NCI-H526 treated with DMSO at 0.1 percent for 48 hours (cell line): ENCODE data around the gene POTEF.
"Not testable (repeated sequence)": the region's sequence is repeated elsewhere in the genome, so short reads cannot be mapped to it uniquely, and the experiment has no call there.

Source experiments
- DNase-seq: peaks from one replicate; lab custom pipeline; 2025; lab: John Stamatoyannopoulos, UW

The POTEF gene

DNA sequence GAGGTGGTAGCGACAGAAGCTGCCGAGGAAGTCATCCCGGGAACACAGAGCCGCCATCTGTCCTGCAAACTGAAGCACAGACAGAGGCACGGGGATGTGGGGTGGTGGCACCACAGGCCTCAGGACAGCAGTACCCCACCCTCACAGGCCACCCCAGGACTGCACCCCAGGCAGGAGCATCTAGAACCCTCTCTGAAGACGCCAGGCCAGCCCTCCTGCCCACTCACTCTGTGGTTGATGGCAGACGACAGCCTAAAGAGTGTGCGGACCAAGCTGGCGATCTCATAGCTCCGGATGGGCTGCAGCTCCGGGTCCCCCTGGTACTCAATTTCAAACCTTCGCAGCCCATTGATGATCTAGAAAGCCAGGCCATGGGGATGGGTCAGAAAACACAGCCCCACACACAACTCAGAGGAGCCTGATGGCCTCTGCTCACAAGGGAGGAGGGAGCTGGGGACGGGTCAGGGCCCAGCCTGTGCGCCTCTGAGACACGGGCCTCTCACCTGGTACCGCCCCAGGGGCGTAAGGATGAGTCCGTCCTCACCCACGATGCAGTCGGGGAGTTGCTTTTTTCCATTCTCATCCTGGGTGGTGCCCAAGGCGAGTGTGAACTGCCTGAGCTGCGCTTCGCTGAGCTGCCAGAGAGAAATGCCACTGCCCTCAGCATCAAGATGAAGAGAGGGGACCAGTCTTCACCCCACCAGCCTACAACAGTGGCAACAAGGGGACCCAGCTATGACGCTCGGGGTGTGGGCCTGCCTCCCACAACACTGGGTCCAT lies 24.0 kb upstream of the POTEF start:
- DNase-seq, result no peak

DNA sequence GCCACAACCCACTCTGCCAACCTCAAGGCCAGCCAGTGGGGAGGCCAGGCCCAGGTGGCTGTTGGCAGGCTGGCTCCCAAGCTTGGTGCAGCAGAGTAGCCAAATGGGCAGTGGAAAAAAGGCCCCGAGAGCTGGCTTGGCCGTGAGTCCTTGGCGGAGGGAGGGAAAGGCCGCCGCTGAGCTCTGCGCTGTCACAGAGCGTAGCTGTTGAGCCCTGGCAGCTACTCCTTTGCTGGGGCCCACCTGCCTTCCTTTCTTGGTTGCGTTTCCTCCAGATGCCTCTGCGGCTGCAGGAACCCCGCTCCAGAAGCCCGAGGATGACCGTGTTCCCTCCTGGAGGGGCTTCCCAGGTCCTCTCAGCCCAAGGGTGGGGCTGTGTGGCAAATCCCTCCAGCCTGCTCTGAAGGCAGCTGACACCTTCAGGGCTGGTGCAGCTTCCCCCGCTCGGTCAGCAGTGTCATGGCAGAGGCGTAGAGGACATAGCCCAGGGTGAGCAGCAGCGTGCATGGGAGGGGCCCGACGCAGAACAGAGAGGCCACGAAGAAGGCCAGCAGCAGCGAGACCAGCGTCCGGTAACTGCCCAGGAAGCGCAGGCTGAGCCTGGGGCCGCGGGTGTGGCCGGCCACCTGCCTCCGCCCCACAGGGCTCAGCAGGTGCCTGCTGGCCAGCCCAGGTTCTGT lies 23.3 kb upstream of the POTEF start:
- not testable (repeated sequence) for DNase-seq

DNA sequence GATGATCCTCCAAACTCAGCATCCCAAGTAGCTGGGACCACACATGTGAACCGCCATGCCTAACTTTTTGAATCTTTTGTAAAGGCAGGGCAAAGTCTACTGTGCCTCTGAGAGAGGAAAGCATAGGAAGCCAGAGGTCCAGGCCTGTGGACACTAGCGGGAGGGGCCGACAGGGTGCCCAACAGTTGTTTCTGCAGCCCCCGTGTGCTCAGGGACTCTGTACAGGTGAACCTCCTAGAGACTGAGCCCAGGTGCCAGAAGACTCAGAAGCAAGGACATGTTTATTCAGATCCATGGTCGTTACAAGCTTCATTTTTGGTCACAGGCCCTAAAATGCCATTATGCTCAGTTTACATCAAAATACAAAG lies 22.1 kb upstream of the POTEF start:
- not testable (repeated sequence) for DNase-seq

DNA sequence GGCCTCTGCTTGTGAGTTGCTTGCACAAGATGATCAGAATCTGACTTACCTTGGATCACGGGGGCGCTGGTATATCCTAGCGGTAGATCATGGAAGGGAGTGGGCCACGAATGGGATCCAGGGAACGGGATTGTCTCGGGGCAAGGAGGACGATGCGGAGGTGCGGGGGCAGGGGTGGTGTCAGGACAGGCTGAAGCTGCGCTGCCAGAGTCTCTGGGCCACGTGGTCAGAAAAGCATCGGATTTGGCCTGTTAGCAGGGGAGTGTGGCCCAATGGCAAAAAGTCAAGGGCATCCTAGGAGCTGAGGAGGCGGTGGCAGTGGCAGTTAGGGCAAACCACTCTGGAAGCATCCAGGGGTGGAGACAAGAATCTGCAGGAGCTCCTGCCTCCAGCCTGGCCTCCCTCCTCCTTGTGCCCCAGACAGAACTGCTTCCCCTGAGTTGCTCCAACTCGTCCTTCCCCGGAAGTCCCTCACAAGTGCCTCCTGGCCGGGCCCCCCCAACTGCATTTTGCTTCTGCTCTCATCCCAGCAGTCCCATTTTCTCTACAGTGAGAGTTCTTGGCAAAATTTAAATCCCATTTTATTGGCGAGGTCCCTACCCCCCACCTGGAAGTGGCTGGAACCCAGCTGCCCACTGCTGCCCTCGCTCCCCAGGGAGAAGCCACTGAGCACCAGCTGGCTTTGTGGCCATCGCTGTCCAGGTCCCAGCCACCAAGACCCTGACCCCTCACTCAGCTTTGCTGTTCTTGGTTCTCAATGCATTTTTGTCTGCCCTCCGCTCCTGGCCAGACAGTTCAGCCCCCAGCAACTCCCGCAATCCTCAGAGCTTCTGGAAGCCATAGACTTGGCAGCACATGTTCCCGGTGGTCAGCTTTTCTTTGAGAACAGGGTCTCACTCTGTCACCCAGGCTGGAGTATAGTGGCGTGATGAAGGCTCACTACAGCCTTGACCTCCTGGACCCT lies 21.4 kb upstream of the POTEF start:
- DNase-seq, result no peak

DNA sequence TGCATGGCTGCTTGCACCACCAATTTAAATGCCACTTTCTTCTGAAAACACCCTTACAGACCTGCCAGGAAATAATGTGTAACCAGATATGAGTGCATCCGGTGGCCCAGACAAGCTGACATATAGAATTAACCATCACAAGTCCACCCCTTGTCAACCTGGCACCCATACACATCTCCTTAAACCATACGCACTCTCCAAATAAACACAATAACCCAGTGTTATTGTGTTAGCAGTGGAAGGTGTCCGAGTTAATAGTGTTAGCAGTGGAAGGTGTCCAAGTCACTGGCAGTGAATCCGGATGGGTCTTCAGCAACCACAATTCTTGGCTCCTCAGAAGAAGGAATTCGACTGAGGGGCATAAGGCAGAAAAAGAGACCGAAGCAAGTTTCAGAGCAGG lies 19.5 kb upstream of the POTEF start:
- DNase-seq, result not testable (repeated sequence)

DNA sequence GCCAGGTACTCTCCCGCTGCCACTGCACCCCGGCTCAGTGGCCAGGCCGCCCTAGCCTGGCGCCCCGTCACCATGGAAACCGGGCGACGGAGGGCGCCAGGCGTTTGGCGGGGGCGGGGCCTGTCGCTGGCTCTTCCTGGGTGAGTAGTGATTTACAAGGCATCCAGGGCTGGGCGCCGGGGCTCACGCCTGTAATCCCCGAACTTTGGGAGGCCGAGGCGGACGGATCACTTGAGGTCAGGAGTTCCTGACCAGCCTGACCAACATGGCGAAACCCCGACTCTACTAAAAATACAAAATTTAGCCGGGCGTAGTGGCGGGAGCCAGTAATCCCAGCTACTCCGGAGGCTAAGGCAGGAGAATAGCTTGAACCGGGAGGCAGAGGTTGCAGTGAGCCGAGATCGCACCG lies 16.0 kb upstream of the POTEF start, which contains the start of gene CCDC74B:
Gene CCDC74B, minus strand, starts transcription at position 107 of the 409 bp plus-strand sequence. CDS start 116 bp downstream, outside the sequence.
- peak; percentile 18 for DNase-seq

DNA sequence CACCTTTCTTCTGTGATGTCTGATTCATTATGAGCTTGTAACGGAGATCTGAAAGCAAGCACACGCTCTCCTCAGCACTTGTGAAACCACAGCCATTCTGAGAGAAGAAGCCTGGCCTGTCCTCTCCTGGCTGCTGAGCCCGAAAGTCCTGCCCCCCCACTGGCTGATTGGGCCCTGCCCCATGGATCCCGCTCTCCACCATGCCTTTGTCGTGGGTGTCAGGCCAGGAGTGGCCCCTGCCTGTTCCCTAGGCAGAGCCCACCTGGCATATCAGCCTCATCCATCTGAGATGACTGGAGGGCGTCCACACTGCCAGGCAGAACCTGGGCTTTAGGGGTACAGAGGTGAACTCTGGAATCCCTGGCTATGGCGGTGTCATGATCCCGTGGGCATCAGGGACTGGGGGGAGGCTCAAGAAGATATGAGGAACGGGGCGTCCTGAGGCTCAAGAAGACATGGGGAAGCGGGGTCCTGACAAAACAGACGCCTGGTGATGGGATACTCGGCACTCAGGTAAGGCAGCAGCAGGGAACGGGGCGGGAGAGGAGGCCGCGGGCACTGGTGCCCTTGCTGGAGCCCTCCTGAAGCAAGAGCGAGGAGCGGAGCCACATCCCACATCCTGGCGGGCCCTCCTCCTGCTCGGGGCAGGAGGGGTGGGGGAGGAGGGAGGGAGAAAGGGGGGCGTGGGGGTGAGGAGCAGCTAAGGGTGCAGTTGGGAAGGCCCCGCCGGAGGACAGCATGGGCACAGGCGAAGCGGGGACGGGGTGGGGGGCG lies 14.4 kb upstream of the POTEF start:
- DNase-seq, result not testable (repeated sequence)

DNA sequence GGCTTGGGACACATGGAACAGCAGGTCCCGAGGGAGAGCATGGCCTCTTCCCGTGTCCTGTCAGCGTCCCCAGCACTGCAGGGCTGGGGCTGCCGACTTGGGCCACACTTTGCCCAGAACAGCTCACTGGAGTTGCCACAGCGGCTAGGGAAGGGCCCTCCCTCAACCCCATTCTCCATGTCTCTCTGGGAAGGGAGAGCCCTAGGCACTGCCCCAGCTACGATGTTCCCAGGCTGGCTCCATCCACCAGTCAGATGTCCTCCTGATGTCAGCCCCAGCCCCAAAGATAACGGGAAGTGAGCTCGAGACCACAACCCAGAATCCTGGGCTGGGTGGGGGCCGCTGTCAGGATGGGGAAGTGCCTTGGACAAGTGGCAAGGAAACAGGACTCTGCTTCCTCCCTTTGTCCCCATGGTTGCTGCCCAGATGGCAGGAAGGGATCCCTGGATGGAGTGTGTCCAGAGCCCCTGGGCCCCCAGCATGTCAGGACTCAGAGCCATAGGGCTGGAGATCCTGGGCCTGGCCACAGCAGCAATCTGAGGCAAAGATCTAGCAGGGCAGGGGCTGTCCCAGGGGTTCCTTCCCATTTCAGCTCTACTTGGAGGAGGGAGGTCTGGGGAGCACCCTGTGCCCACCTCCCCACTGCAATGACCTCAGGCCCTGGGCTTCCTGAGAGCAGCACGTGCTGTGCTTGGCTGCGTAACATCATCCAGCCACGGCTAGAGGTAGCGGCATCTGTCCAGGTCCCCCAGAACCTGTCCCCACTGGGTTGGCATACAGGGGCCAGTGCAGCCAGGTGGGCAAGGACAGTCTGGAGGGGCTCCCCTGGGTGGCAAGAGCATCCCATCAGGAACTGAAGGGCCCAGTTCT lies 13.6 kb upstream of the POTEF start:
- DNase-seq, result not testable (repeated sequence)

DNA sequence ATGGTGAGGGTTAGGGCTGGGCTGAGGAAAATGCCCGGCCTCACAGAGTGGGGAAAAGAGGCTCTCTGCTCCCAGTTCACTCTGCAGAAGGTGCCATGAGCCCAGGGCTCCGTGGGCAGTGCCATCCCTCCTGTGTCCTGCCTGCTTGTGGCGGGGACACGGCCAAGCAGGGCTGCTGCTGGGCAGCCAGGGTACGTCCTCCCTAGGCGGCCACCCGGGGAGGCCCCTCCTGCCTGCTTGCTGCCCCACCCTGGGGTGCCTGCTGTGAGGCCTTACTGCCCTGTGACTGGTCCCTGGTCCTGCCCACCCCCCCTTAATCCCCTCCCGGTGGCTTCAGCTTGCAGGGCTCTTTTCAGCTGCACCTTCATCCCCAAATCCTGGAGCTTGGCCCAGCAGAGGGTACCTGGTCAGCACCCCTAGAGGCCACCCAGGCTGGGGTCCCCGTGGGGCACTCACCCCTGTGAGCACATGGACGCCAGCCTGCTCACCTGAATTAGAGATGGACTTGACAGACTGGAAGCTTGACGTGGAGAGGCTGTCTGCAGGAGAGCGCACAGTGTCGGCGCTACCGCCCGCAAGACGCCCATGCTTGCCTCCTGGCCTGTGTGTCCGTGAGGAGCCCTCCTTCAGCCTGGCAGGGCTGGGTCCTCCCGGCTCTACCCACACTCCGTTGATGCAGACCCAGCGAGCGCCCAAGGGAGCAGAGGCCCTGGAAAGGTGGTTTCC lies 12.8 kb upstream of the POTEF start:
- DNase-seq, result not testable (repeated sequence)

DNA sequence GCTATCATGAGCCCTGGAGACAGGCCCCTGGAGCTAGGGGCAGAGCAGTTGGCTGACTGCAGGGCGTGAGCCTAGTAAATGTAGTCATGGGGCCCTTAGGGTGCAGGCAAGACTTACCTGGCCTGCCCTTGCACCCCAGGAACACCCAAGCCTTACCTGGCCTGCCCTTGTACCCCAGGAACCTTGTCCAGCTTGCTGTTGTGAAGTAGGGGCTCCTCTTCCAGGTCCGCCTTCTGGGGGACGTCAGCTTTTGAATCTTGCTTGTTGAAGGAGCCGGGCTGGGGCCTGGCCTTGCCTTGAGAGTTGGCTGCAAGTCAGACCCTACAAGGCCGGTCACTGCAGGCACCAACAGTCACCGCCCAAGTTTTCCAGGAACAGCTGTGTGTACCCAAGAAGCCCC lies 12.0 kb upstream of the POTEF start:
- DNase-seq, result not testable (repeated sequence)

DNA sequence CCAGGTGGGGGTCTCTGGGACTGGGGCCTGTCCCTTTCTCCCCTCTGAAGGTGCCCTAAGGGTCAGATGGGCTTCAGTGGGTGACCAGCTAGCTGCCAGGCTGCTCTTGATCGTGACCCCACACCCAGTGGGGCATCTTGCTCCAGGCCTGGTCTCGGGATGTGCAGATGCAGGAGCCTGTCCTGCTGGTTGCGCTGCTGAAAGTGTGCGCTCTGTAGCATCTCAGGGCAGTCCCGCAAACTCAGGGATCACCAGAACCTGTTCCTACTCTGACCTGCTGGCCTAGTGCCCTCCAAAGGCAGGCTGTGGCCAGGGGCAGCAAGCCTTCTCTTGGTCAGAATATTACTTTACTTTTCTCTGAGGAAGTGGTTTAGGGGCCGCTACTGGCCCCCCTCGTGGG lies 11.5 kb upstream of the POTEF start:
- DNase-seq, result not testable (repeated sequence)

DNA sequence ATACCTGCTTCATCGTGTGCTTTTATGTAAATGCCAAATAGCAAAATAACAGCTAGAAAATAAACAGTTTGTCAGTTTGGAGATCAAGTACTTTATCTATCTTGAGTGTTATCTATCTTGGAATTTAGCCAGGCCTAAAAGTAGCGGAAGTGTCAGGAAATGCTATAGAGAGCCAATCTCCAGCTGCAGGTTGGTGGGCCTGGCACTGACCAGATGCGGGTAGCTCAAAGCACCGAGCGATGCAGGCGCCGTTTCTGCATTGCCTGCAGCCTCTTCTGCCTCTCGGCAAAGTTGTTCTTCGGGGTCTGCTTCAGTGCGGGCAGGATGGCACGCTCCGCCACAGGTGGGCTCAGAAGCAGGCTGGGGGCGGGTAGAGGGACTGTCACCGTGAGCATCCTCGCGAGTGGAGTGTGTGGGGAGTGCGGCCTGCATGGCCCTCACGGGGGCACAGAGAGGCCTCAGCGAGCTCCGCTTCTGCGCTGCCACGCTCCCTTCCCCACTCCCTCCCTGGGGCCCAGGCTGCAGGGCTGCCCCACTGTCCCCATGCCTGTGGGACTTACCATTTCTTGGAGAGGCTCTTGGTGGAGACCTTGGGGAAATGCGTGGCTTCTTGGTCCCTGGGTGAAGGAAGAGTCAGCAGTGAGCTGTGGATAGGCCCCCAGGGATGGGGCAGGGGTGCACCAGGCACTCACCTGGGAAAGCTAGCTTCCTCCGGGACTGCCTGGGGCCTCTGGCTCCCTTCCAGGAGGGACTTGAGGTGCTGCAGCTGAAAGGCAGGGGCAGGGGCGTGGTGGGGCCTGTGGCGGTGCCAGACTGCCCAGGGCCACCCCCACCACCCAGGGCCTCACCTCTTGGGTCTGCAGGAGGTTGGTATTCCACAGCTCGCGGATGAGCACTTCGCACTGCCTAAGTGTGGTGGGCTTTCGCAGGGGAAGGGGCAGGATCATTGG lies 10.6 kb upstream of the POTEF start:
- not testable (repeated sequence) for DNase-seq

DNA sequence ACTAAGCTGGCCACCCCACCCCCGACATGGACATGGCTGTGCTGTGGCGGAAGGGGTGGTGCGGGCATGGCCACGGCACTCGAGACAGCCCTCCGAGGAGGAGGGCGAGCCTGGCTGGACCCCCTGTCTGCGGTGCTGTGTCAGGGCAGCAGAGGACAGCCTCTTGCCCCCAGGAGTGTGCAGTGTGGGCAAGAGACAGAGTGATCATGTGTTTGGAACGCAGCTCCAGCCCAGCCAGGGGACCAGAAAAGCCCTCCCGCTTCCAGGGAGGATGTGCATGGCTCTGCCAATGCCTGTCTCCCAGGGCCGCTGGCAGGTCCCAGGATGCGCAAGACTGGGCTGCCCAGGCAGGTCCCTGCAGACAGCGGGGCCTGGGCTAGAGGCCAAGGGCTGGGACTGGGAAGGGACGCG lies 9.8 kb upstream of the POTEF start:
- DNase-seq, result not testable (repeated sequence)

DNA sequence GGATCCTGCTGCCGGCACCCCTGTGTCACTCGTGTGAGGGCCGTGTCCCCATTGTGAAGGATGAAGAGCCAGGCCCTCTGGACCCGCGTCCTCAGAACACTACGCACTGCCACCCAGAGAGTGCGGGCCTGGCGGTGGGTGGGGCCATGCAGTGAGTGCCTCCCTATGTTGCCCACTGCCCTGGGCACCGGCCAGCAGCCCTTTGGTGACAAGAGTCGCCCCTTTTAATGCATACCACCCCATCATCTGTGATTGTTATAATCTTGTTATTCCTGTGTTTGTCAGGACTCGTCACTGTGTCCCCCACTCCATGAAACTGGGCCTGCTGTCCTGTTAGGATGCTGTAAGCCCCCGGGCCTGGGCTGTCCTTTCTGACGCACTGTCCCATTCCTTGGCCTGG lies 9.3 kb upstream of the POTEF start:
- not testable (repeated sequence) for DNase-seq

DNA sequence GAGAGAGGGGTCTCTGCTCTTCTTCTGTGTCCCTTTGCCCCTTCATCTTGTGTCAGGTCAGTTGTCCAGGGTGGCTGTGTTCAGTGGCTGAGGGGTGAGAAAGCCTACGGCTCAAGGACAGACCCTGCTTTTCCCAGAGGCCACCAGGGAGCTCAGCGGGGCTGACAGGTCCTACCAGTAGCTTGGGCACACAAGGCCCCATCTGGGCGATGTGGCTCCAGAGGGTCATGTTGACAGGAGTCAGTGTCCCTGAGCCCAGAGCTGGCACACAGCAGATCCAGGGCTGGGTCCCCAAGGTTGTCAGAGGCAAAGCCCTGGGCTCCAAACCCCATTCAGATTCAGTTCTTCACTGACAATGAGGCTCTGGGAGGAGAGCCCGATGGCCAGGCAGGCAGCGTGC lies 8.1 kb upstream of the POTEF start:
- DNase-seq, result not testable (repeated sequence)

DNA sequence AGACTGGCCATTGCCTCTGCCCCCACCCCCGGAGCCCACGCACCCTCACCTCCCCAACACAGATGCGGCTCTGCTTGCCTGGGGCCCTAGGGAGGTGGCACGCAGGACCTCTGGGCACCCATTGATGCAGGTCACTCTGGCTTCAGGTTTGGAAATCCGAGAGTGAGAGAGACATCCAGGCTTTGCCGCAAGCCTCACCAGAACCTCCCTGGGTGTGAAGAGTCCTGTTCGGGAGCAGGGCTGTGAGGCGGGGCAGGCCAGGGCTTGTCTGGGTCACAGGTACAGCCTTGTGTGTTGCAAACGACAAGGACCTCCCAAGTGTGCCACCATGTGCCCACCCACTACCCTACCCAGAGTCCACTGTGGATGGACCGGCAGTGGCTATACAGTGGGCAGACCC lies 7.5 kb upstream of the POTEF start:
- not testable (repeated sequence) for DNase-seq

DNA sequence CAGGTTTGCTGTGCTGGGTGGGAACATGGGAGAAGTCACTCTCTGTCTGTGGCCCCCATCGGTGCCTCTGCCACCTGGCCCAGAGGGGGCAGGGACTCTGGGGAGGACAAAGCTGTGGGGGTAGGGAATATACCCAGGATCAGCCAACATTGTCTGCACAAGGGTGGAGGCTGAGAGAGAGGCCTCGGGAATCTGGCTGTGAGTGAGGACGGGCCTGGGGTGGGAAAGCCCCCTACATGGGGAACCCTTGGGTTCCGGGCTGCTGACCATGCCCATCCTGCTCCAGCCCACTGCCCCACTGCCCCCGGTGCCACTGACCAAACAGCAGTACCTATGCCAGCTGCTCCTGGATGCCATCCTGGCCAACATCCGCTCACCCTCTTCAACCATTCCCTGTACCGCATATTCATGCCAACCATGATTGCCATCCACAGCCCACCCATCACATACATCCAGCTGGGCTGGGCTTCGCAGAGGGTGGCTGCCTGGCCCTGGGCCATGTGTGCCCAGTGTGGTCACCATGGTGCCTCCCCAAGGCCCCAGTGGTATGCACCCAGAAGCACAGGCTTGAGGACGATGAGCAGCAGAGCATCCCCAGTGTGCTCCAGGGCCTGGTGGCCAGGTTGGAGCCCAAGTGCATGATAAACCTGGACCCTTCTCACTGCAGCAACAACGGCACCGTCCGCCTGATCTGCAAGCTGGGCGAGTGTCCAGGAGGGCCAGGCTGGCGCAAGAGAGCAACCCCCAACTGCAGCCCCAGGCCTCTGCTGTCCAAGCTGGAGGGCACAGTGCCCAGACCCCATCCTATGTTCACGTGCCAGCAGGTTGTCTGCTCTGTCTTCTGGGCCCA lies 6.9 kb upstream of the POTEF start:
- no peak for DNase-seq

DNA sequence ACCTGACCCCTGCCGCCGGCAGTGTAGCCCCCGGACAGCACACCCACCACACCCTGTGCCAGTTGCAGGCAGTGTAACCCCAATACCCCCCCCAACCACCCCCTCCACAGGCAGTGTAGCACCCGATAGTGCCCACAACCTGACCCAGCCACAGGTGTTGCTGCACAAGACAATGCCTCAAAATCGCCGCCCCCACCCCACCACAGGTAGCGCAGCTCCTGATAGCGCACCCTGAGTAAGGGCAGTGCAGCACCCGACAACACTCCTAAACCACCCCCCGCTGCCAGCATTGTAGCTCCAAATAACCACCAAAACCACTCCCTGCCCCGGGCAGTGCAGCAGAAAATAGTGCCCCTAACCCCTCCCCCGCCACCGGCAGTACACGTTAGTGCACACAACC lies 558 bp downstream of the POTEF start:
- not testable (repeated sequence) for DNase-seq
